ENCODE data around the gene PPTC7.
A peak's percentile ranks its signal among the peaks of the same experiment; 100 is the strongest.

Gene PPTC7

DNA sequence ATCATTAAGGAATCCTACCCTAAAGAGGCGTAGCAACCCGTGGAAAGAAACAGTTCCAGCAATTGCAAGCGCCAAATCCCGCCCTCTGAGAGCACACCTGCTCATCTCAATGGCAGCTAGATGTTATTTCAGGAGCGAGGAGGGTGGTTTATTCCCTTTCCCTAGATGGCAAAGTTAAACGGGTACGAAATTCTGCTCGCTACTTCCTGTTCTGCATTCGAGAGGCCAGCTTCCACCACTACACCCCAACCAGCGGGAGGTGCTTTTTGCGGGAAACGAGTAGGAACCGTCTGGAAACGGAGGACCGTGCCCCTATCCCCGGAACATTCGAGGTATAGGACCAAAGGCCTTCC, 81.7 kb downstream of the PPTC7 start:
- H3K4me1 ChIP-seq (ENCODE audit: insufficient read depth, low read length): peaks cover 15% of the 10 kb centered on the region
- H3K4me3 ChIP-seq (ENCODE audit: low read length): peak overlapping the region; percentile 69
- H3K36me3 ChIP-seq (ENCODE audit: insufficient read depth, low read length): peaks cover 8% of the 10 kb centered on the region
- H3K9me3 ChIP-seq (ENCODE audit: low read length): no peaks in the 10 kb centered on the region
- H2AFZ ChIP-seq (ENCODE audit: low read depth, low read length): peak overlapping the region; percentile 63
- no peaks in the 10 kb centered on the region for H3K27me3 ChIP-seq (ENCODE audit: insufficient read depth, low read length)

- H3K9me3 ChIP-seq (ENCODE audit: low read length): no peaks in the 10 kb centered on the region
- H3K36me3 ChIP-seq (ENCODE audit: insufficient read depth, low read length): peaks cover 22% of the 10 kb centered on the region
- peaks cover 15% of the 10 kb centered on the region for H3K4me1 ChIP-seq (ENCODE audit: insufficient read depth, low read length)
- H2AFZ ChIP-seq (ENCODE audit: low read depth, low read length): no peak overlapping the region
- H3K4me3 ChIP-seq (ENCODE audit: low read length): no peak overlapping the region
- no peaks in the 10 kb centered on the region for H3K27me3 ChIP-seq (ENCODE audit: insufficient read depth, low read length)
Measured at GRCh38 chr12:110498984-110499706, 84.0 kb downstream of the PPTC7 start.
